PC-3 (cell line): Measurements from ENCODE around the gene FAM43A. TPM values are rescaled to one million over a fixed set of nuclear protein-coding genes. Genes with fewer than 3 reads are reported as not detected.
A peak's percentile ranks its signal among the peaks of the same experiment; 100 is the strongest.

Experiments used
- ATAC-seq: fragments of 200-7000 bp; cut with Tn5 transposase; 2 replicates; pipeline ENCODE4 v1.9.1; 2020; ENCODE audit warnings: mild to moderate bottlenecking, moderate library complexity
- BruUV-seq: library from RNA; stranded (reverse); fragments of 400-500 nt; replicated peaks from 2 replicates; lab custom pipeline; 2021; lab: Mats Ljungman, UMichigan
- CTCF ChIA-PET: fragments of 300-600 bp; sonication (Branson Sonifier 250); formaldehyde crosslinking; loops from one replicate; lab custom pipeline; 2022; ENCODE audit warnings: antibody characterized with exemption; lab: Charles Lee
- POLR2A ChIA-PET: fragments of 300-600 bp; sonication (Branson Sonifier 250); formaldehyde crosslinking; loops from one replicate; lab custom pipeline; 2022; ENCODE audit warnings: antibody characterized with exemption; ENCODE audit not compliant: unreplicated experiment; lab: Charles Lee
- DNase-seq: peaks from one replicate; pipeline ENCODE4 v3.0.0-alpha.2; 2015
- H2AFZ ChIP-seq: fragments of 300-600 bp; sonication (generic); 2 replicates; pipeline ENCODE4 v1.6.0; 2016; ENCODE audit warnings: antibody characterized with exemption, low read length
- H3F3A ChIP-seq: fragments of 300-600 bp; sonication (generic); one replicate; pipeline ENCODE4 v1.6.0; 2017; ENCODE audit warnings: antibody characterized with exemption, low read length, control low read depth, mild to moderate bottlenecking; ENCODE audit not compliant: unreplicated experiment
- H3K27ac ChIP-seq: fragments of 300-600 bp; sonication (generic); 2 replicates; pipeline ENCODE4 v1.5.1; 2016; ENCODE audit warnings: mild to moderate bottlenecking, low read length
- H3K27me3 ChIP-seq: fragments of 300-600 bp; sonication (generic); 2 replicates; pipeline ENCODE4 v1.6.1; 2016; ENCODE audit warnings: low read length, mixed read lengths
- H3K36me3 ChIP-seq: fragments of 300-600 bp; sonication (generic); 2 replicates; pipeline ENCODE4 v1.6.1; 2016; ENCODE audit warnings: low read depth, mixed run types, low read length, mixed read lengths
- H3K4me1 ChIP-seq: fragments of 300-600 bp; sonication (generic); 2 replicates; pipeline ENCODE4 v1.5.1; 2016; ENCODE audit warnings: low read length; ENCODE audit not compliant: insufficient read depth
- H3K4me2 ChIP-seq: fragments of 300-600 bp; sonication (generic); 2 replicates; pipeline ENCODE4 v1.6.0; 2016; ENCODE audit warnings: low read length
- H3K4me3 ChIP-seq: fragments of 300-600 bp; sonication (generic); 2 replicates; pipeline ENCODE4 v1.5.1; 2016; ENCODE audit warnings: mild to moderate bottlenecking, low read length, mixed read lengths
- H3K79me2 ChIP-seq: fragments of 300-600 bp; sonication (generic); 2 replicates; pipeline ENCODE4 v1.6.1; 2017; ENCODE audit warnings: low read length, mixed read lengths
- H3K9ac ChIP-seq: fragments of 300-600 bp; sonication (generic); 2 replicates; pipeline ENCODE4 v1.6.0; 2016; ENCODE audit warnings: mild to moderate bottlenecking, low read length
- H3K9me2 ChIP-seq: fragments of 300-600 bp; sonication (generic); replicated peaks from 2 replicates; pipeline ENCODE4 v1.6.1; 2016; ENCODE audit warnings: mixed run types, low read length, mixed read lengths
- H3K9me3 ChIP-seq: fragments of 300-600 bp; sonication (generic); 2 replicates; pipeline ENCODE4 v1.6.1; 2016; ENCODE audit warnings: low read length, mixed read lengths
- H4K20me1 ChIP-seq: fragments of 300-600 bp; sonication (generic); 2 replicates; pipeline ENCODE4 v1.6.1; 2016; ENCODE audit warnings: low read length, mixed read lengths
- CTCF ChIP-seq: fragments of 300-600 bp; sonication (generic); conservative IDR thresholded peaks from 2 replicates; pipeline ENCODE4 v1.5.1; 2017; ENCODE audit warnings: antibody characterized with exemption, low read depth, mild to moderate bottlenecking, low read length
- EZH2 ChIP-seq: fragments of 300-600 bp; sonication (generic); IDR thresholded peaks from one replicate; pipeline ENCODE4 v1.6.1; 2017; ENCODE audit warnings: antibody characterized with exemption, mild to moderate bottlenecking, low read length; ENCODE audit not compliant: unreplicated experiment
- EZH2phosphoT487 ChIP-seq: fragments of 300-600 bp; sonication (generic); IDR thresholded peaks from 2 replicates; pipeline ENCODE4 v1.6.1; 2018; ENCODE audit warnings: mild to moderate bottlenecking, antibody characterized with exemption, low read length, borderline replicate concordance
- intact Hi-C: fragments of 100-400 bp; cut with micrococcal nuclease; formaldehyde crosslinking; loops from 2 replicates; pipeline ENCODE4 v1.9.0; 2023
- total RNA-seq: library from RNA; depleted of rRNA; stranded (reverse); fragments of >200 nt; gene quantifications from 2 replicates; pipeline ENCODE4 v1.2.3, GENCODE V29; 2014

The FAM43A gene
- total RNA-seq, 1 experiment from 2014 or later = 59.8 TPM

- Histone ChIP-seq H4K20me1 (peaks cover 17% of the 10 kb centered on the region), H3K4me1 (peaks cover 14% of the 10 kb centered on the region), H3K4me3 (peak overlapping the region; percentile 87), H3F3A (no peaks in the 10 kb centered on the region), H3K27ac (peak overlapping the region; percentile 71), H3K79me2 (peaks cover 42% of the 10 kb centered on the region), H2AFZ (peak overlapping the region; percentile 64), H3K4me2 (peak overlapping the region; percentile 93), H3K36me3 (peaks cover 16% of the 10 kb centered on the region; the same call in 1 of the 2 replicates), H3K27me3 (no peaks in the 10 kb centered on the region), H3K9me2 (no peaks in the 10 kb centered on the region), H3K9me3 (no peaks in the 10 kb centered on the region), H3K9ac (peak overlapping the region; percentile 89)
- ChIA-PET CTCF (interaction anchor here (0.6 to 2.3 kb wide), 12 partner anchors 11 to 704 kb away, joined by 3 to 13 read pairs (median 4); no protein-coding TSS in a partner anchor), POLR2A (interaction anchor here (0.6 to 0.7 kb wide), 2 partner anchors 23 to 341 kb away, joined by 3 to 4 read pairs; no protein-coding TSS in a partner anchor)
- TF ChIP-seq CTCF = peak; percentile 89
- no peak for TF ChIP-seq EZH2phosphoT487
- intact Hi-C loops = loop anchor here (5.0 kb wide), 1 partner anchor 339 kb away; no protein-coding TSS in a partner anchor
- BruUV-seq = TSS peak; percentile 75
- DNase-seq (peak; percentile 66), ATAC-seq (peak; percentile 32)
These were observed 14.2 kb upstream of the FAM43A start for GRCh38 chr3:194671511-194671899.

- POLR2A ChIA-PET = interaction anchor here (0.5 to 0.6 kb wide), 7 partner anchors 11 to 1787 kb away, joined by 3 to 6 read pairs (median 3); no protein-coding TSS in a partner anchor
- peak within 1 kb of the TSS; percentile 71 for H3K27ac ChIP-seq
- peak within 1 kb of the TSS; percentile 87 for H3K4me3 ChIP-seq
- no peaks in the 10 kb centered on the region for H3F3A ChIP-seq
- peaks cover 42% of the 10 kb centered on the region for H3K79me2 ChIP-seq
- DNase-seq (peak; percentile 97), ATAC-seq (peak; percentile 96)
- peaks cover 17% of the 10 kb centered on the region for H4K20me1 ChIP-seq
- BruUV-seq = no TSS peak
- H3K27me3 ChIP-seq = no peaks in the 10 kb centered on the region
- H3K4me2 ChIP-seq = peak within 1 kb of the TSS; percentile 93
- peak within 1 kb of the TSS; percentile 64 for H2AFZ ChIP-seq
- peaks cover 15% of the 10 kb centered on the region; the same call in 1 of the 2 replicates for H3K36me3 ChIP-seq
- no peaks in the 10 kb centered on the region for H3K9me3 ChIP-seq
- H3K9ac ChIP-seq = peak within 1 kb of the TSS; percentile 89
- intact Hi-C loops = loop anchor here (2.0 to 5.0 kb wide), 2 partner anchors 340 to 587 kb away; no protein-coding TSS in a partner anchor
- peaks cover 14% of the 10 kb centered on the region for H3K4me1 ChIP-seq
- no peak for TF ChIP-seq EZH2
- TF ChIP-seq CTCF = no peak
- TF ChIP-seq EZH2phosphoT487 = no peak
- CTCF ChIA-PET = interaction anchor here (0.5 to 2.3 kb wide), 11 partner anchors 10 to 689 kb away, joined by 3 to 13 read pairs (median 5); no protein-coding TSS in a partner anchor
- no peaks in the 10 kb centered on the region for H3K9me2 ChIP-seq
These were observed 13.5 kb upstream of the FAM43A start, which contains the start of gene LSG1 for GRCh38 chr3:194671900-194672808. TSS of gene LSG1 (minus strand) at chr3:194672191. CDS start at chr3:194672162, 29 bp downstream.
